HepG2 (cell line): ENCODE data around the gene PLPPR2.

ENCODE experiments used
- BCL3 ChIP-seq: sonication (generic); formaldehyde crosslinking; IDR thresholded peaks from 2 replicates; pipeline ENCODE4 v1.5.1; 2020; ENCODE audit warnings: mild to moderate bottlenecking, missing genetic modification reagents, moderate library complexity
- CTCF ChIP-seq: sonication (generic); formaldehyde crosslinking; IDR thresholded peaks from 2 replicates; pipeline ENCODE4 v1.5.0; 2020; ENCODE audit warnings: mild to moderate bottlenecking, missing genetic modification reagents, moderate library complexity
- EP300 ChIP-seq, 3 experiments: sonication (generic) in 1 of 3; formaldehyde crosslinking in 1 of 3; IDR thresholded peaks; 2 replicates each; pipeline versions ENCODE4 v1.5.1 to v1.6.1; 2011 to 2020; ENCODE audit warnings: low read depth in 2 of 3, low read length in 2 of 3, borderline replicate concordance in 1 of 3, improper control_type of control experiment in 1 of 3, mild to moderate bottlenecking in 1 of 3, missing genetic modification reagents in 1 of 3, moderate library complexity in 1 of 3
- EZH2 ChIP-seq: conservative IDR thresholded peaks from 2 replicates; pipeline ENCODE4 v1.6.1; 2012; ENCODE audit warnings: mild to moderate bottlenecking, low read depth, low read length, moderate library complexity
- FOSL2 ChIP-seq: sonication (generic); formaldehyde crosslinking; IDR thresholded peaks from 2 replicates; pipeline ENCODE4 v1.4.0; 2020; ENCODE audit warnings: missing genetic modification reagents
- FUBP1 ChIP-seq: sonication (generic); formaldehyde crosslinking; IDR thresholded peaks from 2 replicates; pipeline ENCODE4 v1.5.1; 2020; ENCODE audit warnings: missing genetic modification reagents, mild to moderate bottlenecking, borderline replicate concordance
- MAZ ChIP-seq, 2 experiments: sonication (generic) in 1 of 2; formaldehyde crosslinking in 1 of 2; IDR thresholded peaks; 2 replicates each; pipeline versions ENCODE4 v1.5.0 to v1.6.1; 2012 to 2020; ENCODE audit warnings: low read depth in 2 of 2, mild to moderate bottlenecking in 2 of 2, borderline replicate concordance in 1 of 2, improper control_type of control experiment in 1 of 2, low read length in 1 of 2, missing genetic modification reagents in 1 of 2, moderate library complexity in 1 of 2
- NR3C1 ChIP-seq: sonication (generic); formaldehyde crosslinking; IDR thresholded peaks from 2 replicates; pipeline ENCODE4 v1.4.0; 2020; ENCODE audit warnings: missing genetic modification reagents
- ZBTB44 ChIP-seq: sonication (generic); formaldehyde crosslinking; IDR thresholded peaks from 2 replicates; pipeline ENCODE4 v1.4.0; 2020; ENCODE audit warnings: missing genetic modification reagents
- ZNF121 ChIP-seq: sonication (generic); formaldehyde crosslinking; IDR thresholded peaks from 2 replicates; pipeline ENCODE4 v1.5.0; 2020; ENCODE audit warnings: mild to moderate bottlenecking, missing genetic modification reagents
- ZNF550 ChIP-seq: sonication (generic); formaldehyde crosslinking; IDR thresholded peaks from 2 replicates; pipeline ENCODE4 v1.4.0; 2020; ENCODE audit warnings: mild to moderate bottlenecking, missing genetic modification reagents, borderline replicate concordance
- TF ChIP-seq, protein P1 (sequence below): sonication (generic); IDR thresholded peaks from 2 replicates; pipeline ENCODE4 v1.6.1; 2016; ENCODE audit warnings: low read depth, borderline replicate concordance
- TF ChIP-seq, protein P2 (sequence below), 2 experiments: IDR thresholded peaks; 2 replicates each; pipeline ENCODE4 v1.6.1; 2011 to 2012; ENCODE audit warnings: low read length in 2 of 2, borderline replicate concordance in 1 of 2, low read depth in 1 of 2, mild to moderate bottlenecking in 1 of 2, moderate library complexity in 1 of 2
- TF ChIP-seq, protein P3 (sequence below): sonication (generic); formaldehyde crosslinking; IDR thresholded peaks from 2 replicates; pipeline ENCODE4 v1.8.1; 2022; ENCODE audit warnings: mild to moderate bottlenecking, missing genetic modification reagents

- TF ChIP-seq CTCF (CRISPR knock-in tag) = no peak
- no peak for TF ChIP-seq BCL3 (CRISPR knock-in tag)
- no peak for TF ChIP-seq ZNF121 (CRISPR knock-in tag)
- TF ChIP-seq FUBP1 = no peak
- TF ChIP-seq, protein P1, sequence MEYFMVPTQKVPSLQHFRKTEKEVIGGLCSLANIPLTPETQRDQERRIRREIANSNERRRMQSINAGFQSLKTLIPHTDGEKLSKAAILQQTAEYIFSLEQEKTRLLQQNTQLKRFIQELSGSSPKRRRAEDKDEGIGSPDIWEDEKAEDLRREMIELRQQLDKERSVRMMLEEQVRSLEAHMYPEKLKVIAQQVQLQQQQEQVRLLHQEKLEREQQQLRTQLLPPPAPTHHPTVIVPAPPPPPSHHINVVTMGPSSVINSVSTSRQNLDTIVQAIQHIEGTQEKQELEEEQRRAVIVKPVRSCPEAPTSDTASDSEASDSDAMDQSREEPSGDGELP = no peak
- no peak for TF ChIP-seq ZBTB44 (CRISPR knock-in tag)
- no peak for TF ChIP-seq ZNF550 (CRISPR knock-in tag)
- TF ChIP-seq, protein P2, sequence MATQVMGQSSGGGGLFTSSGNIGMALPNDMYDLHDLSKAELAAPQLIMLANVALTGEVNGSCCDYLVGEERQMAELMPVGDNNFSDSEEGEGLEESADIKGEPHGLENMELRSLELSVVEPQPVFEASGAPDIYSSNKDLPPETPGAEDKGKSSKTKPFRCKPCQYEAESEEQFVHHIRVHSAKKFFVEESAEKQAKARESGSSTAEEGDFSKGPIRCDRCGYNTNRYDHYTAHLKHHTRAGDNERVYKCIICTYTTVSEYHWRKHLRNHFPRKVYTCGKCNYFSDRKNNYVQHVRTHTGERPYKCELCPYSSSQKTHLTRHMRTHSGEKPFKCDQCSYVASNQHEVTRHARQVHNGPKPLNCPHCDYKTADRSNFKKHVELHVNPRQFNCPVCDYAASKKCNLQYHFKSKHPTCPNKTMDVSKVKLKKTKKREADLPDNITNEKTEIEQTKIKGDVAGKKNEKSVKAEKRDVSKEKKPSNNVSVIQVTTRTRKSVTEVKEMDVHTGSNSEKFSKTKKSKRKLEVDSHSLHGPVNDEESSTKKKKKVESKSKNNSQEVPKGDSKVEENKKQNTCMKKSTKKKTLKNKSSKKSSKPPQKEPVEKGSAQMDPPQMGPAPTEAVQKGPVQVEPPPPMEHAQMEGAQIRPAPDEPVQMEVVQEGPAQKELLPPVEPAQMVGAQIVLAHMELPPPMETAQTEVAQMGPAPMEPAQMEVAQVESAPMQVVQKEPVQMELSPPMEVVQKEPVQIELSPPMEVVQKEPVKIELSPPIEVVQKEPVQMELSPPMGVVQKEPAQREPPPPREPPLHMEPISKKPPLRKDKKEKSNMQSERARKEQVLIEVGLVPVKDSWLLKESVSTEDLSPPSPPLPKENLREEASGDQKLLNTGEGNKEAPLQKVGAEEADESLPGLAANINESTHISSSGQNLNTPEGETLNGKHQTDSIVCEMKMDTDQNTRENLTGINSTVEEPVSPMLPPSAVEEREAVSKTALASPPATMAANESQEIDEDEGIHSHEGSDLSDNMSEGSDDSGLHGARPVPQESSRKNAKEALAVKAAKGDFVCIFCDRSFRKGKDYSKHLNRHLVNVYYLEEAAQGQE (IDR thresholded peaks at IDR 0.05; ENCODE audit: borderline replicate concordance in 1 of 2, low read depth in 1 of 2, low read length in 2 of 2) = no peak
- TF ChIP-seq NR3C1 (CRISPR knock-in tag) = no peak
- TF ChIP-seq, protein P3, sequence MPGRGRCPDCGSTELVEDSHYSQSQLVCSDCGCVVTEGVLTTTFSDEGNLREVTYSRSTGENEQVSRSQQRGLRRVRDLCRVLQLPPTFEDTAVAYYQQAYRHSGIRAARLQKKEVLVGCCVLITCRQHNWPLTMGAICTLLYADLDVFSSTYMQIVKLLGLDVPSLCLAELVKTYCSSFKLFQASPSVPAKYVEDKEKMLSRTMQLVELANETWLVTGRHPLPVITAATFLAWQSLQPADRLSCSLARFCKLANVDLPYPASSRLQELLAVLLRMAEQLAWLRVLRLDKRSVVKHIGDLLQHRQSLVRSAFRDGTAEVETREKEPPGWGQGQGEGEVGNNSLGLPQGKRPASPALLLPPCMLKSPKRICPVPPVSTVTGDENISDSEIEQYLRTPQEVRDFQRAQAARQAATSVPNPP = no peak
- no peak for TF ChIP-seq EP300 (IDR thresholded peaks at IDR 0.05; ENCODE audit: low read depth in 2 of 2, low read length in 2 of 2)
- no peak for TF ChIP-seq EP300 (CRISPR knock-in tag; IDR thresholded peaks at IDR 0.05; ENCODE audit: borderline replicate concordance)
- TF ChIP-seq MAZ (IDR thresholded peaks at IDR 0.05; ENCODE audit: borderline replicate concordance, low read depth, low read length) = no peak
- no peak for TF ChIP-seq MAZ (CRISPR knock-in tag; IDR thresholded peaks at IDR 0.05; ENCODE audit: low read depth)
- TF ChIP-seq FOSL2 (CRISPR knock-in tag) = no peak
- TF ChIP-seq EZH2 = no peak
These were observed 9.2 kb downstream of the PLPPR2 start for GRCh38 chr19:11364296-11364904.
